GM21786 (cell line): ENCODE measurements around the gene TNIK.
"Not testable (repeated sequence)": the region's sequence is repeated elsewhere in the genome, so short reads cannot be mapped to it uniquely, and the experiment has no call there.

Source experiments
- ATAC-seq: cut with Tn5 transposase; IDR thresholded peaks from one replicate; pipeline ENCODE4 v1.9.1; 2021; ENCODE audit not compliant: unreplicated experiment

Gene TNIK

GRCh38 chr3:171118993-171119392 lies 341.2 kb downstream of the TNIK start:
- ATAC-seq = not testable (repeated sequence)

GRCh38 chr3:171116824-171117395 lies 343.3 kb downstream of the TNIK start:
- no peak for ATAC-seq

- ATAC-seq = no peak
These were observed 343.8 kb downstream of the TNIK start for GRCh38 chr3:171116365-171116764.

- no peak for ATAC-seq
These were observed 344.5 kb downstream of the TNIK start for GRCh38 chr3:171115667-171116066.

- no peak for ATAC-seq
These were observed 346.5 kb downstream of the TNIK start for GRCh38 chr3:171113716-171114115.

GRCh38 chr3:171110715-171111114 lies 349.5 kb downstream of the TNIK start:
- no peak for ATAC-seq

GRCh38 chr3:171108066-171108465 lies 352.1 kb downstream of the TNIK start:
- ATAC-seq = no peak

- no peak for ATAC-seq
These were observed 357.0 kb downstream of the TNIK start for GRCh38 chr3:171103185-171103584.

GRCh38 chr3:171101982-171102641 lies 358.1 kb downstream of the TNIK start:
- no peak for ATAC-seq

GRCh38 chr3:171099911-171100310 lies 360.3 kb downstream of the TNIK start:
- no peak for ATAC-seq

GRCh38 chr3:171095063-171095462 lies 365.1 kb downstream of the TNIK start:
- peak; percentile 87 for ATAC-seq

GRCh38 chr3:171094411-171094810 lies 365.8 kb downstream of the TNIK start:
- ATAC-seq = no peak

- no peak for ATAC-seq
These were observed 366.7 kb downstream of the TNIK start for GRCh38 chr3:171093462-171093861.

GRCh38 chr3:171092467-171092911 lies 367.7 kb downstream of the TNIK start:
- no peak for ATAC-seq

GRCh38 chr3:171090321-171090720 lies 369.9 kb downstream of the TNIK start:
- no peak for ATAC-seq

GRCh38 chr3:171088964-171089754 lies 371.0 kb downstream of the TNIK start:
- ATAC-seq = no peak

GRCh38 chr3:171088496-171088895 lies 371.7 kb downstream of the TNIK start:
- ATAC-seq = no peak

GRCh38 chr3:171086914-171087313 lies 373.3 kb downstream of the TNIK start:
- ATAC-seq = no peak

- no peak for ATAC-seq
These were observed 382.9 kb downstream of the TNIK start for GRCh38 chr3:171077261-171077660.

GRCh38 chr3:171072432-171072831 lies 387.8 kb downstream of the TNIK start:
- ATAC-seq = no peak

GRCh38 chr3:171068658-171069057 lies 391.5 kb downstream of the TNIK start:
- ATAC-seq = no peak

- no peak for ATAC-seq
These were observed 394.0 kb downstream of the TNIK start for GRCh38 chr3:171066206-171066605.
